NCI-H774 (cell line): Measurements from ENCODE around the gene RTP5.
"Not testable (repeated sequence)": the region's sequence is repeated elsewhere in the genome, so short reads cannot be mapped to it uniquely, and the experiment has no call there.

Experiments used
- DNase-seq: peaks from one replicate; lab custom pipeline; 2025; lab: John Stamatoyannopoulos, UW

Gene RTP5

GRCh38 chr2:241902357-241902991 lies 32.9 kb downstream of the RTP5 start:
- no peak for DNase-seq

- DNase-seq = no peak
Measured at GRCh38 chr2:241903121-241904010, 33.8 kb downstream of the RTP5 start.

GRCh38 chr2:241904011-241904718 lies 34.6 kb downstream of the RTP5 start:
- DNase-seq = no peak

- no peak for DNase-seq
Measured at GRCh38 chr2:241904791-241905710, 35.5 kb downstream of the RTP5 start.

GRCh38 chr2:241905716-241906377 lies 36.3 kb downstream of the RTP5 start:
- no peak for DNase-seq

- DNase-seq = not testable (repeated sequence)
Measured at GRCh38 chr2:241906378-241906770, 36.8 kb downstream of the RTP5 start.

- DNase-seq = peak; percentile 54
Measured at GRCh38 chr2:241906826-241907570, 37.5 kb downstream of the RTP5 start.

GRCh38 chr2:241907831-241908230 lies 38.3 kb downstream of the RTP5 start:
- DNase-seq = not testable (repeated sequence)

GRCh38 chr2:241908686-241909420 lies 39.3 kb downstream of the RTP5 start:
- no peak for DNase-seq

GRCh38 chr2:241909769-241910168 lies 40.2 kb downstream of the RTP5 start:
- no peak for DNase-seq

- no peak for DNase-seq
Measured at GRCh38 chr2:241910604-241911520, 41.3 kb downstream of the RTP5 start.

GRCh38 chr2:241911551-241911950 lies 42.0 kb downstream of the RTP5 start:
- DNase-seq = no peak

- no peak for DNase-seq
Measured at GRCh38 chr2:241912021-241912555, 42.6 kb downstream of the RTP5 start.

- no peak for DNase-seq
Measured at GRCh38 chr2:241913703-241914102, 44.2 kb downstream of the RTP5 start.

- DNase-seq = no peak
Measured at GRCh38 chr2:241914542-241914941, 45.0 kb downstream of the RTP5 start.

GRCh38 chr2:241921631-241922030 lies 52.1 kb downstream of the RTP5 start:
- DNase-seq = not testable (repeated sequence)

GRCh38 chr2:241922411-241922810 lies 52.9 kb downstream of the RTP5 start:
- no peak for DNase-seq
